Measurements from ENCODE around the gene CATSPERZ.

The CATSPERZ gene

GRCh38 chr11:64291752-64292459 lies 8.3 kb upstream of the CATSPERZ start:
- no peak for TF ChIP-seq CTCF (IDR thresholded peaks at IDR 0.05; ENCODE audit: insufficient read depth, low read length, poor library complexity, severe bottlenecking)
- Histone ChIP-seq H3K4me3 (replicated peaks; ENCODE audit: low read depth, low read length) (peak overlapping the region; percentile 21; the same call in 1 of the 2 replicates), H3K27me3 (replicated peaks; ENCODE audit: control insufficient read depth, insufficient read depth, low read length) (peaks cover 2% of the 10 kb centered on the region), H3K36me3 (ENCODE audit: control insufficient read depth, insufficient read depth, low read length) (no peaks in the 10 kb centered on the region; the same call in 1 of the 2 replicates)
- no peak for DNase-seq (ENCODE audit: extremely low read depth, insufficient read length)

GRCh38 chr11:64292460-64293254 lies 7.5 kb upstream of the CATSPERZ start:
- peak overlapping the region; percentile 21; the same call in 1 of the 2 replicates for H3K4me3 ChIP-seq (replicated peaks; ENCODE audit: low read depth, low read length)
- TF ChIP-seq CTCF (IDR thresholded peaks at IDR 0.05; ENCODE audit: insufficient read depth, low read length, poor library complexity, severe bottlenecking), result no peak
- H3K36me3 ChIP-seq (ENCODE audit: control insufficient read depth, insufficient read depth, low read length), result no peaks in the 10 kb centered on the region; the same call in 1 of the 2 replicates
- no peak for DNase-seq (ENCODE audit: extremely low read depth, insufficient read length)
- peaks cover 5% of the 10 kb centered on the region for H3K27me3 ChIP-seq (replicated peaks; ENCODE audit: control insufficient read depth, insufficient read depth, low read length)

- Histone ChIP-seq H3K36me3 (ENCODE audit: control insufficient read depth, insufficient read depth, low read length) (no peaks in the 10 kb centered on the region), H3K4me3 (replicated peaks; ENCODE audit: low read depth, low read length) (no peak overlapping the region), H3K27me3 (replicated peaks; ENCODE audit: control insufficient read depth, insufficient read depth, low read length) (peaks cover 5% of the 10 kb centered on the region)
- no peak for DNase-seq (ENCODE audit: extremely low read depth, insufficient read length)
- TF ChIP-seq CTCF (IDR thresholded peaks at IDR 0.05; ENCODE audit: insufficient read depth, low read length, poor library complexity, severe bottlenecking), result no peak
These were observed 5.4 kb upstream of the CATSPERZ start for GRCh38 chr11:64294774-64295173.

- no peaks in the 10 kb centered on the region for H3K36me3 ChIP-seq (ENCODE audit: control insufficient read depth, insufficient read depth, low read length)
- TF ChIP-seq CTCF (IDR thresholded peaks at IDR 0.05; ENCODE audit: insufficient read depth, low read length, poor library complexity, severe bottlenecking), result no peak
- DNase-seq (ENCODE audit: extremely low read depth, insufficient read length), result no peak
- H3K4me3 ChIP-seq (replicated peaks; ENCODE audit: low read depth, low read length), result no peak overlapping the region
- H3K27me3 ChIP-seq (replicated peaks; ENCODE audit: control insufficient read depth, insufficient read depth, low read length), result peaks cover 5% of the 10 kb centered on the region
These were observed 4.4 kb upstream of the CATSPERZ start for GRCh38 chr11:64295760-64296159.

GRCh38 chr11:64296236-64296635 lies 3.9 kb upstream of the CATSPERZ start:
- peaks cover 5% of the 10 kb centered on the region for H3K27me3 ChIP-seq (replicated peaks; ENCODE audit: control insufficient read depth, insufficient read depth, low read length)
- H3K4me3 ChIP-seq (replicated peaks; ENCODE audit: low read depth, low read length), result no peak overlapping the region
- DNase-seq (ENCODE audit: extremely low read depth, insufficient read length), result no peak
- TF ChIP-seq CTCF (IDR thresholded peaks at IDR 0.05; ENCODE audit: insufficient read depth, low read length, poor library complexity, severe bottlenecking), result no peak
- H3K36me3 ChIP-seq (ENCODE audit: control insufficient read depth, insufficient read depth, low read length), result no peaks in the 10 kb centered on the region
